Ovary (tissue), 9 donors: ENCODE results near the gene GPR156. TPM values are rescaled to one million over a fixed set of nuclear protein-coding genes. Genes with fewer than 3 reads are reported as not detected.

Experiments used
- DNase-seq, 5 donors: peaks; one replicate each; pipeline ENCODE4 v3.0.0-alpha.2; 2019 to 2020
- H3K27ac ChIP-seq, 2 donors: fragments of 200-600 bp; one replicate each; pipeline versions ENCODE4 v1.5.1 to v1.8.0; 2019 to 2022
- H3K27me3 ChIP-seq: fragments of 200-600 bp; one replicate; pipeline ENCODE4 v1.8.0; 2022
- H3K36me3 ChIP-seq: fragments of 200-600 bp; sonication (generic); one replicate; pipeline ENCODE4 v1.5.1; 2019
- H3K4me1 ChIP-seq: one replicate; pipeline ENCODE4 v1.8.1; 2013; ENCODE audit warnings: mild to moderate bottlenecking, moderate library complexity; ENCODE audit not compliant: insufficient read depth
- H3K4me3 ChIP-seq: fragments of 200-600 bp; sonication (generic); one replicate; pipeline ENCODE4 v1.5.1; 2017
- H3K9me3 ChIP-seq, 2 donors: fragments of 200-600 bp in 1 of 2; sonication (generic) in 1 of 2; one replicate each; pipeline versions ENCODE4 v1.5.1 to v1.8.1; 2013 to 2019; ENCODE audit warnings: mild to moderate bottlenecking in 1 of 2, moderate library complexity in 1 of 2
- EP300 ChIP-seq: sonication (generic); formaldehyde crosslinking; IDR thresholded peaks from one replicate; pipeline ENCODE4 v1.6.1; 2017; ENCODE audit warnings: antibody characterized with exemption
- POLR2A ChIP-seq: fragments of 450-650 bp; IDR thresholded peaks from one replicate; pipeline ENCODE4 v1.6.1; 2017; ENCODE audit warnings: antibody characterized with exemption, mild to moderate bottlenecking, moderate library complexity
- WGBS, 3 donors: extraction: QIAGEN DNeasy Blood & Tissue Kit in 1 of 3; methylation state at CpG; one replicate each; pipeline versions ENCODE4 v1.1.5 to v1.1.7; 2013 to 2017; 5-methylcytosine and 5-hydroxymethylcytosine counted together
- intact Hi-C, 4 donors: fragments of 100-400 bp; cut with DNase I; formaldehyde crosslinking; loops; one replicate each; pipeline versions ENCODE4 v1.11.0 to v1.15.1; 2022 to 2023
- polyA plus RNA-seq, 2 donors: library from polyadenylated mRNA; stranded (reverse); fragments of 200-250 nt in 1 of 2; fragments of 350-450 nt in 1 of 2; fragmentation: Illumina TruSeq in 1 of 2; extraction: RNeasy Lipid Tissue Mini Kit (QIAGEN cat#74804) in 1 of 2; gene quantifications; one replicate each; pipeline ENCODE4 v1.2.3, GENCODE V29; 2013 to 2014
- total RNA-seq, 7 donors: library from RNA; depleted of rRNA in 2 of 7; stranded (reverse); fragments of >200 nt in 2 of 7; fragmentation: NEBNext Ultra II Directional in 3 of 7; extraction: Animal tissue kit (Norgen Biotek cat#: 25700) in 3 of 7; gene quantifications; one replicate each; pipeline versions ENCODE4 v1.1.0 to v1.2.4, GENCODE V29; 2016 to 2023
- TF ChIP-seq, protein P1 (sequence below), 3 donors: fragments of 450-650 bp in 2 of 3; fragments of 200-600 bp in 1 of 3; IDR thresholded peaks; one replicate each; pipeline versions ENCODE4 v1.5.1 to v1.8.0; 2016 to 2022; ENCODE audit warnings: antibody characterized with exemption in 3 of 3, mild to moderate bottlenecking in 1 of 3
- donor health status: DM: no; HTN: no; CAD: no; lungs with moderate emphysema.
- donor health status: DM: no; HTN: no; CAD: no.
- donor health status: Bipolar disorder and iron deficiency.
- donor health status: DM: yes; HTN: yes; CAD: no.
- donor health status: DM: no; HTN: no; CAD: no.
- donor health status: DM: yes; HTN: yes; CAD: no.

GPR156 gene
- total and polyA plus RNA-seq, 9 donors: 0.24 to 3.5 (median 1.4) TPM

GRCh38 chr3:120151791-120152190, 133.2 kb downstream of the GPR156 start:
- intact Hi-C loops: no loop called here
- 64 to 77% (median 73%) methylated on average over 4 of the region's 4 CpGs for WGBS, 3 donors
- Histone ChIP-seq H3K27ac (no peak overlapping the region), H3K27me3 (no peaks in the 10 kb centered on the region), H3K9me3 (no peaks in the 10 kb centered on the region), H3K36me3 (no peaks in the 10 kb centered on the region), H3K4me3 (no peak overlapping the region), H3K4me1 (no peaks in the 10 kb centered on the region)
- DNase-seq: no peak
- TF ChIP-seq EP300 (no peak), POLR2A (no peak)
- TF ChIP-seq, protein P1, sequence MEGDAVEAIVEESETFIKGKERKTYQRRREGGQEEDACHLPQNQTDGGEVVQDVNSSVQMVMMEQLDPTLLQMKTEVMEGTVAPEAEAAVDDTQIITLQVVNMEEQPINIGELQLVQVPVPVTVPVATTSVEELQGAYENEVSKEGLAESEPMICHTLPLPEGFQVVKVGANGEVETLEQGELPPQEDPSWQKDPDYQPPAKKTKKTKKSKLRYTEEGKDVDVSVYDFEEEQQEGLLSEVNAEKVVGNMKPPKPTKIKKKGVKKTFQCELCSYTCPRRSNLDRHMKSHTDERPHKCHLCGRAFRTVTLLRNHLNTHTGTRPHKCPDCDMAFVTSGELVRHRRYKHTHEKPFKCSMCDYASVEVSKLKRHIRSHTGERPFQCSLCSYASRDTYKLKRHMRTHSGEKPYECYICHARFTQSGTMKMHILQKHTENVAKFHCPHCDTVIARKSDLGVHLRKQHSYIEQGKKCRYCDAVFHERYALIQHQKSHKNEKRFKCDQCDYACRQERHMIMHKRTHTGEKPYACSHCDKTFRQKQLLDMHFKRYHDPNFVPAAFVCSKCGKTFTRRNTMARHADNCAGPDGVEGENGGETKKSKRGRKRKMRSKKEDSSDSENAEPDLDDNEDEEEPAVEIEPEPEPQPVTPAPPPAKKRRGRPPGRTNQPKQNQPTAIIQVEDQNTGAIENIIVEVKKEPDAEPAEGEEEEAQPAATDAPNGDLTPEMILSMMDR (IDR thresholded peaks at IDR 0.05): no peak

GRCh38 chr3:120148187-120148949, 136.7 kb downstream of the GPR156 start:
- Histone ChIP-seq H3K4me3 (no peak overlapping the region), H3K27ac (no peak overlapping the region), H3K9me3 (no peaks in the 10 kb centered on the region), H3K4me1 (no peaks in the 10 kb centered on the region), H3K27me3 (no peaks in the 10 kb centered on the region), H3K36me3 (no peaks in the 10 kb centered on the region)
- TF ChIP-seq, protein P1 (IDR thresholded peaks at IDR 0.05): no peak
- TF ChIP-seq POLR2A (no peak), EP300 (no peak)
- no peak for DNase-seq
- 90 to 95% (median 91%) methylated on average over 3 of the region's 3 CpGs for WGBS, 3 donors
- intact Hi-C loops: loop anchor here in 1 of 4 donors (5.0 kb wide), 1 partner anchor 1504 kb away; no protein-coding TSS in a partner anchor

GRCh38 chr3:120147072-120147871, 137.8 kb downstream of the GPR156 start:
- H3K27ac ChIP-seq: no peak overlapping the region
- WGBS, 3 donors: 50 to 63% (median 55%) methylated on average over 6 of the region's 6 CpGs
- no peaks in the 10 kb centered on the region for H3K4me1 ChIP-seq
- intact Hi-C loops: loop anchor here in 1 of 4 donors (5.0 kb wide), 1 partner anchor 1505 kb away; no protein-coding TSS in a partner anchor
- H3K27me3 ChIP-seq: no peaks in the 10 kb centered on the region
- no peak for TF ChIP-seq POLR2A
- TF ChIP-seq, protein P1 (IDR thresholded peaks at IDR 0.05): no peak
- TF ChIP-seq EP300: no peak
- DNase-seq: no peak
- H3K9me3 ChIP-seq: no peaks in the 10 kb centered on the region
- H3K4me3 ChIP-seq: no peak overlapping the region
- no peaks in the 10 kb centered on the region for H3K36me3 ChIP-seq

DNA sequence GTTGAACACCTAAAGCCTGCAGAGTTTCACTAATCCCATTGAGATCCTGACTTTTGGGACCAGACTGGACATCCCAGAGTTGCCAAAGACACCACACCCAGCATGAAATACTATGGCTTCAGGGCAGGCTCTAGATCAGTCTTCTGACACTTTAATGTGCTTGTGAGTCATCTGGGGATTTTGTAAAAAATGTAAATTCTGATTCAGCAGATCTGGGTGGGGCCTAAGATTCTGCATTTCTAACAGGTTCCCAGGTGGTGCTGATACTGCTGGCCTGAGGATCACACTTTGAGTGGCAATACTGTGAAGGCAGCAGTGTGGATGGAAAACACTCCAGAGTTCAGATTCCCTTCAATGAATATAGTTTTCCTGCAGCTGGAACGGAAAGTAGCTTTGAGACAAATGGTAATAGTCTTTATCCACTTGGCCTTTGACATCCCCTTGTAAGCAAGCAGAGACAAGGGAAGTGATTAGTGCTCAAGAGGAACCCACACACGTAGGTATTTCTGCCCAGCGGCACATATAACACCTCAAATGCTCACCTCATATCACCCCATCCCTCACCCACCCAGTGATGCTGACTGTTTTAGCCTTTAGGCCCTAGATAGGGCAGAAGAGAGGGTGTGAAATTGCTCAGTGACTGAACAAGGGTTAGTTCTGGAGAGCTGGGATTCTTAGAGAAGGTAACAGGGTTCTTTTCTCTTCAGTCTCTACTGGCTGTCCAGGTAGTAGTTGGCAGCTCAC, 139.3 kb downstream of the GPR156 start:
- Histone ChIP-seq H3K27me3 (no peaks in the 10 kb centered on the region), H3K4me1 (no peaks in the 10 kb centered on the region), H3K4me3 (no peak overlapping the region), H3K27ac (no peak overlapping the region), H3K9me3 (no peaks in the 10 kb centered on the region), H3K36me3 (no peaks in the 10 kb centered on the region)
- 56 to 83% (median 74%) methylated on average over 3 of the region's 3 CpGs for WGBS, 3 donors
- intact Hi-C loops: loop anchor here in 1 of 4 donors (5.0 kb wide), 1 partner anchor 1507 kb away; no protein-coding TSS in a partner anchor
- DNase-seq: no peak
- TF ChIP-seq, protein P1 (IDR thresholded peaks at IDR 0.05): no peak
- TF ChIP-seq EP300 (no peak), POLR2A (no peak)
